Kidney (tissue), 14 donors: ENCODE measurements around the gene SPINK5. TPM values are rescaled to one million over a fixed set of nuclear protein-coding genes. Genes with fewer than 3 reads are reported as not detected.

ENCODE experiments used
- DNase-seq, 5 donors: peaks; one replicate each; pipeline ENCODE4 v3.0.0-alpha.2; 2013 to 2020
- FAIRE-seq: peaks from 2 replicates; lab custom pipeline; 2012; peaks lifted over from hg19 to GRCh38; lab: Jason Lieb, UNC
- H3K27ac ChIP-seq, 2 donors: one replicate each; pipeline ENCODE4 v1.7.0; 2013; ENCODE audit warnings: low read depth in 2 of 2, low read length in 2 of 2, inconsistent platforms in 1 of 2
- H3K27me3 ChIP-seq: one replicate; pipeline ENCODE4 v1.7.1; 2013; ENCODE audit warnings: low read length, inconsistent platforms; ENCODE audit not compliant: control insufficient read depth, insufficient read depth
- H3K36me3 ChIP-seq, 3 donors: one replicate each; pipeline versions ENCODE4 v1.7.0 to v1.7.1; 2013; ENCODE audit warnings: low read length in 3 of 3, control low read depth in 1 of 3, inconsistent platforms in 1 of 3; ENCODE audit not compliant: insufficient read depth in 3 of 3, control insufficient read depth in 2 of 3
- H3K4me1 ChIP-seq, 3 donors: one replicate each; pipeline versions ENCODE4 v1.7.0 to v1.7.1; 2013; ENCODE audit warnings: low read length in 3 of 3, inconsistent platforms in 1 of 3, low read depth in 1 of 3; ENCODE audit not compliant: control insufficient read depth in 2 of 3, insufficient read depth in 2 of 3
- H3K4me3 ChIP-seq, 3 donors: one replicate each; pipeline versions ENCODE4 v1.7.0 to v1.8.1; 2013; ENCODE audit warnings: low read length in 3 of 3, control low read depth in 1 of 3, inconsistent platforms in 1 of 3
- H3K9ac ChIP-seq, 3 donors: one replicate each; pipeline versions ENCODE4 v1.7.0 to v1.7.1; 2013; ENCODE audit warnings: low read length in 3 of 3, control low read depth in 1 of 3, inconsistent platforms in 1 of 3
- H3K9me3 ChIP-seq, 3 donors: one replicate each; pipeline versions ENCODE4 v1.7.0 to v1.7.1; 2013; ENCODE audit warnings: low read length in 3 of 3, control low read depth in 1 of 3, inconsistent platforms in 1 of 3; ENCODE audit not compliant: control insufficient read depth in 2 of 3, insufficient read depth in 1 of 3
- CTCF ChIP-seq: IDR thresholded peaks from 3 replicates; pipeline ENCODE4 v1.5.1; 2012; ENCODE audit warnings: mild to moderate bottlenecking, moderate library complexity, borderline replicate concordance; ENCODE audit not compliant: insufficient read depth; ENCODE audit errors: extremely low read depth
- intact Hi-C: fragments of 100-400 bp; cut with DNase I; formaldehyde crosslinking; loops from one replicate; pipeline ENCODE4 v1.11.1; 2022
- polyA plus RNA-seq: library from polyadenylated mRNA; stranded (reverse); fragments of 350-450 nt; fragmentation: Illumina TruSeq; extraction: RNeasy Lipid Tissue Mini Kit (QIAGEN cat#74804); gene quantifications from one replicate; pipeline ENCODE4 v1.2.3, GENCODE V29; 2014; ENCODE audit warnings: low read depth, low replicate concordance; ENCODE audit not compliant: insufficient read depth
- total RNA-seq: library from RNA; stranded (reverse); fragmentation: NEBNext Ultra II Directional; extraction: Animal tissue kit (Norgen Biotek cat#: 25700); gene quantifications from one replicate; pipeline ENCODE4 v1.2.1, GENCODE V29; 2021
- donor health status: control.
- donor health status: control.
- donor health status: control.
- donor health status: control.
- donor health status: control.
- donor health status: DM: yes; HTN: yes; CAD: no.
- donor health status: Normal renal cell carcinoma (clear cell type).

The SPINK5 gene
- total and polyA plus RNA-seq, 2 donors from 2014 or later: 0.32 to 0.91 TPM

GRCh38 chr5:148177207-148177606 is 113.4 kb downstream of the SPINK5 start:
- Histone ChIP-seq H3K4me3 (no peak overlapping the region), H3K9ac (no peak overlapping the region), H3K9me3 (no peaks in the 10 kb centered on the region), H3K27me3 (no peaks in the 10 kb centered on the region), H3K4me1 (no peaks in the 10 kb centered on the region), H3K27ac (no peak overlapping the region), H3K36me3 (no peaks in the 10 kb centered on the region)
- intact Hi-C loops: no loop called here
- no peak for TF ChIP-seq CTCF
- DNase-seq (no peak), FAIRE-seq (no peak)

- no peak overlapping the region for H3K27ac ChIP-seq
- no peak overlapping the region for H3K9ac ChIP-seq
- peak; percentile 66 for TF ChIP-seq CTCF
- no peak overlapping the region for H3K4me3 ChIP-seq
- FAIRE-seq: peak; percentile 97
- intact Hi-C loops: no loop called here
- H3K27me3 ChIP-seq: no peaks in the 10 kb centered on the region
- H3K36me3 ChIP-seq: no peaks in the 10 kb centered on the region
- DNase-seq: peak in 2 of 5 donors; percentile 54 to 72
- H3K4me1 ChIP-seq: no peaks in the 10 kb centered on the region
- H3K9me3 ChIP-seq: no peaks in the 10 kb centered on the region
Measured at GRCh38 chr5:148179234-148179824, 115.5 kb downstream of the SPINK5 start.

GRCh38 chr5:148186248-148187003 is 122.6 kb downstream of the SPINK5 start:
- Histone ChIP-seq H3K27me3 (no peaks in the 10 kb centered on the region), H3K9me3 (no peaks in the 10 kb centered on the region), H3K4me3 (no peak overlapping the region), H3K36me3 (no peaks in the 10 kb centered on the region), H3K9ac (no peak overlapping the region), H3K27ac (no peak overlapping the region), H3K4me1 (no peaks in the 10 kb centered on the region)
- intact Hi-C loops: loop anchor here (10.0 kb wide), 1 partner anchor 188 kb away; no protein-coding TSS in a partner anchor
- no peak for TF ChIP-seq CTCF
- DNase-seq (no peak), FAIRE-seq (no peak)

Other genes starting within 250 kb of the SPINK5 start
- 2.2 TPM for gene SPINK1, start 232.3 kb upstream of the SPINK5 start, total RNA-seq
- gene SPINK1, start 232.3 kb upstream of the SPINK5 start, polyA plus RNA-seq: 234 TPM
- not detected for gene SCGB3A2, start 185.3 kb upstream of the SPINK5 start, total RNA-seq
- gene SCGB3A2, start 185.3 kb upstream of the SPINK5 start, polyA plus RNA-seq: not detected
- not detected for gene C5orf46, start 157.4 kb upstream of the SPINK5 start, total RNA-seq
- not detected for gene C5orf46, start 157.4 kb upstream of the SPINK5 start, polyA plus RNA-seq
- gene SPINK14, start 104.6 kb downstream of the SPINK5 start, total RNA-seq: not detected
- gene SPINK14, start 104.6 kb downstream of the SPINK5 start, polyA plus RNA-seq: not detected
- gene SPINK6, start 139.1 kb downstream of the SPINK5 start, total RNA-seq: not detected
- gene SPINK6, start 139.1 kb downstream of the SPINK5 start, polyA plus RNA-seq: not detected
- gene MARCOL, start 174.5 kb downstream of the SPINK5 start, total RNA-seq: not detected
- gene MARCOL, start 174.5 kb downstream of the SPINK5 start, polyA plus RNA-seq: not detected
- gene SPINK13, start 204.8 kb downstream of the SPINK5 start, total RNA-seq: 1.6 TPM
- 0.43 TPM for gene SPINK13, start 204.8 kb downstream of the SPINK5 start, polyA plus RNA-seq
- gene SPINK7, start 248.4 kb downstream of the SPINK5 start, total RNA-seq: not detected
- 1.8 TPM for gene SPINK7, start 248.4 kb downstream of the SPINK5 start, polyA plus RNA-seq